Astrocyte (in vitro differentiated cells and primary cell): ENCODE measurements around the gene RPL28. TPM values are rescaled to one million over a fixed set of nuclear protein-coding genes. Genes with fewer than 3 reads are reported as not detected.

ENCODE experiments used
- DNase-seq: peaks from one replicate; pipeline ENCODE4 v3.0.0-alpha.2; 2010; ENCODE audit warnings: low read depth
- FAIRE-seq: peaks from 2 replicates; lab custom pipeline; 2011; peaks lifted over from hg19 to GRCh38; lab: Jason Lieb, UNC
- H2AFZ ChIP-seq: 2 replicates; pipeline ENCODE4 v1.6.0; 2012; ENCODE audit warnings: low read depth, low read length, inconsistent platforms
- H3K27ac ChIP-seq: 2 replicates; pipeline ENCODE4 v1.5.1; 2011; ENCODE audit warnings: low read depth, low read length, inconsistent platforms
- H3K27me3 ChIP-seq: 2 replicates; pipeline ENCODE4 v1.6.0; 2011; ENCODE audit warnings: low read length, inconsistent platforms; ENCODE audit not compliant: insufficient read depth
- H3K36me3 ChIP-seq: 2 replicates; pipeline ENCODE4 v1.5.1; 2011; ENCODE audit warnings: low read length, inconsistent platforms; ENCODE audit not compliant: insufficient read depth
- H3K4me1 ChIP-seq: 2 replicates; pipeline ENCODE4 v1.5.1; 2011; ENCODE audit warnings: low read length, inconsistent platforms; ENCODE audit not compliant: insufficient read depth
- H3K4me2 ChIP-seq: 2 replicates; pipeline ENCODE4 v1.6.0; 2012; ENCODE audit warnings: low read length, inconsistent platforms
- H3K4me3 ChIP-seq: 2 replicates; pipeline ENCODE4 v1.5.1; 2011; ENCODE audit warnings: low read depth, mild to moderate bottlenecking, low read length, inconsistent platforms; ENCODE audit not compliant: insufficient read depth
- H3K79me2 ChIP-seq: 2 replicates; pipeline ENCODE4 v1.6.0; 2012; ENCODE audit warnings: mild to moderate bottlenecking, low read length, inconsistent platforms; ENCODE audit not compliant: insufficient read depth
- H3K9ac ChIP-seq: 2 replicates; pipeline ENCODE4 v1.6.0; 2012; ENCODE audit warnings: mild to moderate bottlenecking, low read length, inconsistent platforms
- H3K9me3 ChIP-seq: 2 replicates; pipeline ENCODE4 v1.5.1; 2012; ENCODE audit warnings: low read depth, mild to moderate bottlenecking, low read length, inconsistent platforms; ENCODE audit not compliant: insufficient read depth
- H4K20me1 ChIP-seq: 2 replicates; pipeline ENCODE4 v1.6.0; 2012; ENCODE audit warnings: low read length, inconsistent platforms; ENCODE audit not compliant: insufficient read depth
- H3K27ac Mint-ChIP-seq: one replicate; pipeline ENCODE4 v1.8.0; 2021; ENCODE audit warnings: mild to moderate bottlenecking, mixed read lengths; ENCODE audit not compliant: unreplicated experiment
- H3K27me3 Mint-ChIP-seq: one replicate; pipeline ENCODE4 v1.8.0; 2021; ENCODE audit warnings: low read depth, mixed read lengths; ENCODE audit not compliant: unreplicated experiment
- H3K36me3 Mint-ChIP-seq: one replicate; pipeline ENCODE4 v1.8.0; 2021; ENCODE audit warnings: low read depth, mixed read lengths; ENCODE audit not compliant: unreplicated experiment
- H3K4me1 Mint-ChIP-seq: one replicate; pipeline ENCODE4 v1.8.0; 2021; ENCODE audit warnings: low read depth, mixed read lengths; ENCODE audit not compliant: unreplicated experiment
- H3K4me3 Mint-ChIP-seq: one replicate; pipeline ENCODE4 v1.8.0; 2021; ENCODE audit warnings: mild to moderate bottlenecking, moderate library complexity, mixed read lengths; ENCODE audit not compliant: unreplicated experiment
- H3K9me3 Mint-ChIP-seq: one replicate; pipeline ENCODE4 v1.8.0; 2021; ENCODE audit warnings: mild to moderate bottlenecking, mixed read lengths; ENCODE audit not compliant: unreplicated experiment
- EZH2 ChIP-seq: IDR thresholded peaks from 2 replicates; pipeline ENCODE4 v1.6.1; 2012; ENCODE audit warnings: mild to moderate bottlenecking, low read length, inconsistent platforms; ENCODE audit not compliant: insufficient read depth
- total RNA-seq: library from RNA; stranded (reverse); gene quantifications from 2 replicates; pipeline ENCODE4 v1.2.1, GENCODE V29; 2021
- TF ChIP-seq, protein P1 (sequence below): IDR thresholded peaks from 2 replicates; pipeline ENCODE4 v1.5.1; 2011; ENCODE audit warnings: low read depth, mild to moderate bottlenecking, inconsistent platforms, low read length, moderate library complexity; ENCODE audit not compliant: insufficient read depth

The RPL28 gene
- total RNA-seq, 1 donor from 2014 or later: 2,072 TPM

GRCh38 chr19:55449469-55449868, 63.7 kb downstream of the RPL28 start:
- no peak overlapping the region for H2AFZ ChIP-seq
- H3K27me3 Mint-ChIP-seq: peaks cover 35% of the 10 kb centered on the region
- no peak overlapping the region for H3K27ac Mint-ChIP-seq
- H3K4me1 Mint-ChIP-seq: no peaks in the 10 kb centered on the region
- FAIRE-seq (no peak), DNase-seq (no peak)
- H3K9ac ChIP-seq: no peak overlapping the region
- H3K9me3 ChIP-seq: no peaks in the 10 kb centered on the region
- H3K27me3 ChIP-seq: peaks cover 32% of the 10 kb centered on the region
- no peak overlapping the region for H3K4me3 Mint-ChIP-seq
- H3K4me1 ChIP-seq: no peaks in the 10 kb centered on the region
- H3K27ac ChIP-seq: no peak overlapping the region
- no peaks in the 10 kb centered on the region for H3K79me2 ChIP-seq
- no peak overlapping the region for H3K4me3 ChIP-seq
- TF ChIP-seq EZH2: no peak
- TF ChIP-seq, protein P1, sequence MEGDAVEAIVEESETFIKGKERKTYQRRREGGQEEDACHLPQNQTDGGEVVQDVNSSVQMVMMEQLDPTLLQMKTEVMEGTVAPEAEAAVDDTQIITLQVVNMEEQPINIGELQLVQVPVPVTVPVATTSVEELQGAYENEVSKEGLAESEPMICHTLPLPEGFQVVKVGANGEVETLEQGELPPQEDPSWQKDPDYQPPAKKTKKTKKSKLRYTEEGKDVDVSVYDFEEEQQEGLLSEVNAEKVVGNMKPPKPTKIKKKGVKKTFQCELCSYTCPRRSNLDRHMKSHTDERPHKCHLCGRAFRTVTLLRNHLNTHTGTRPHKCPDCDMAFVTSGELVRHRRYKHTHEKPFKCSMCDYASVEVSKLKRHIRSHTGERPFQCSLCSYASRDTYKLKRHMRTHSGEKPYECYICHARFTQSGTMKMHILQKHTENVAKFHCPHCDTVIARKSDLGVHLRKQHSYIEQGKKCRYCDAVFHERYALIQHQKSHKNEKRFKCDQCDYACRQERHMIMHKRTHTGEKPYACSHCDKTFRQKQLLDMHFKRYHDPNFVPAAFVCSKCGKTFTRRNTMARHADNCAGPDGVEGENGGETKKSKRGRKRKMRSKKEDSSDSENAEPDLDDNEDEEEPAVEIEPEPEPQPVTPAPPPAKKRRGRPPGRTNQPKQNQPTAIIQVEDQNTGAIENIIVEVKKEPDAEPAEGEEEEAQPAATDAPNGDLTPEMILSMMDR: no peak
- H3K36me3 ChIP-seq: no peaks in the 10 kb centered on the region
- peaks cover 15% of the 10 kb centered on the region for H4K20me1 ChIP-seq
- peaks cover 2% of the 10 kb centered on the region for H3K36me3 Mint-ChIP-seq
- H3K9me3 Mint-ChIP-seq: peaks cover 3% of the 10 kb centered on the region
- H3K4me2 ChIP-seq: no peak overlapping the region

DNA sequence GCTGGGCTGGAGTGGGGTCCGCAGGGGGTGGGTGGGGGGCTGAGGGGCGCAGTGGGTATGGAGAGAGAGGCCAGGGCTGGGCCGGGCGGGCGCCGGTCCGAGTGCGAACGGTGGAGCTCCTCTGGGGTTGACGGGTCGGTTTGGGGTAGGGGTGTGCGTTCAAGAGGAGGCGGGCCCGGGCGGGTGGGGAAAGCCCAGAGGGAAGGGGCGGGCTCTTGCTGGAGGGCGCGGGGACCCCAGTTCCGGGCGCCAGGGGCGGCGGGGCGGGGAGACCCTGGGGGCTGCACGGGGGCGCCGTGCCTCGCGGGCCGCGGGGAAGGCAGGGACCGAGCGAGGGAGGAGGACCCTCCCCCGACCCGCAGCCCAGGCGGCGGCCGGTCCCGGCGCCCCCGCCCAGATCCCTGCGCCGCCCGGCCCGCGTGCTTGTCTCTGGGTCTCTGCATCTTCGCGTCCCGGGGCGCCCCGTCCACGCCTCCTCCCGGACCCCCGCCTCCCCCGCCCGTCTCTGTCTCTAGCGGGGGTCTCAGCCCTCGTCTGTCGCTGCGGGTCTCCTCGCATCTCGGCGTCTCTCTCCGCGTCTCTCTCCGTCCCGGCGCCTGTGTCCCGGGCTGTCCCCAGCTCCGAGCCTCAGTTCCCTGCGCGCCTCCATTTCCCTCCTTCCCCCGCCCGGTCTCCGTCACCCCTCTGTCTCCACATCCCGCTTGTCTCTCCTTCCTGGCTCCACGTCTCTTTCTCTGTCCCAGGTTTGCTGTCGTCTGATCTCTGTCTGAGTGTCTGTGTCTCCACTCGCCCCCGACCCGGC, 65.6 kb downstream of the RPL28 start:
- TF ChIP-seq, protein P1: no peak
- TF ChIP-seq EZH2: peak; percentile 74
- H3K79me2 ChIP-seq: no peaks in the 10 kb centered on the region
- H2AFZ ChIP-seq: no peak overlapping the region
- no peaks in the 10 kb centered on the region for H3K9me3 ChIP-seq
- H3K27me3 Mint-ChIP-seq: peaks cover 17% of the 10 kb centered on the region
- no peaks in the 10 kb centered on the region for H3K4me1 Mint-ChIP-seq
- no peak overlapping the region for H3K27ac ChIP-seq
- peaks cover 3% of the 10 kb centered on the region for H3K9me3 Mint-ChIP-seq
- peak overlapping the region; percentile 62 for H3K4me2 ChIP-seq
- no peak overlapping the region for H3K4me3 Mint-ChIP-seq
- peaks cover 25% of the 10 kb centered on the region for H3K27me3 ChIP-seq
- peaks cover 5% of the 10 kb centered on the region for H3K36me3 Mint-ChIP-seq
- no peaks in the 10 kb centered on the region for H3K4me1 ChIP-seq
- H3K9ac ChIP-seq: no peak overlapping the region
- H4K20me1 ChIP-seq: peaks cover 22% of the 10 kb centered on the region
- H3K27ac Mint-ChIP-seq: no peak overlapping the region
- H3K4me3 ChIP-seq: no peak overlapping the region
- FAIRE-seq (no peak), DNase-seq (no peak)
- no peaks in the 10 kb centered on the region for H3K36me3 ChIP-seq
